Left renal pelvis (tissue), 4 donors: ENCODE measurements around the gene ACSF3. TPM values are rescaled to one million over a fixed set of nuclear protein-coding genes. Genes with fewer than 3 reads are reported as not detected.

Experiments
- DNase-seq, 4 donors: peaks; one replicate each; pipeline ENCODE4 v3.0.0-alpha.2; 2013; ENCODE audit warnings: low read depth in 4 of 4, low spot score in 3 of 4
- polyA plus RNA-seq, 4 donors: library from polyadenylated mRNA; unstranded; fragments of 120-200 nt; gene quantifications; one replicate each; pipeline ENCODE4 v1.2.1, GENCODE V29; 2013; ENCODE audit not compliant: insufficient read length in 4 of 4

ACSF3 gene
- polyA plus RNA-seq, 4 donors = 19.4 to 39.5 (median 28.8) TPM

- DNase-seq = no peak
Observed at GRCh38 chr16:89121691-89122321, 28.2 kb downstream of the ACSF3 start.

- DNase-seq = no peak
Observed at GRCh38 chr16:89122322-89122851, 28.7 kb downstream of the ACSF3 start.

- no peak for DNase-seq
Observed at GRCh38 chr16:89123001-89123830, 29.6 kb downstream of the ACSF3 start.

GRCh38 chr16:89123831-89124100 lies 30.1 kb downstream of the ACSF3 start:
- no peak for DNase-seq

- DNase-seq = no peak
Observed at GRCh38 chr16:89129378-89129777, 35.7 kb downstream of the ACSF3 start.

- no peak for DNase-seq
Observed at GRCh38 chr16:89130448-89130847, 36.8 kb downstream of the ACSF3 start.

- no peak for DNase-seq
Observed at GRCh38 chr16:89131783-89132182, 38.1 kb downstream of the ACSF3 start.

GRCh38 chr16:89132194-89133005 lies 38.7 kb downstream of the ACSF3 start:
- DNase-seq = no peak

GRCh38 chr16:89133457-89134127 lies 39.9 kb downstream of the ACSF3 start:
- DNase-seq = no peak

- DNase-seq = no peak
Observed at GRCh38 chr16:89134269-89134668, 40.6 kb downstream of the ACSF3 start.

- DNase-seq = no peak
Observed at GRCh38 chr16:89135166-89135565, 41.5 kb downstream of the ACSF3 start.

- DNase-seq = no peak
Observed at GRCh38 chr16:89135971-89136765, 42.5 kb downstream of the ACSF3 start.

- DNase-seq = no peak
Observed at GRCh38 chr16:89136931-89137330, 43.3 kb downstream of the ACSF3 start.

GRCh38 chr16:89137666-89138512 lies 44.2 kb downstream of the ACSF3 start:
- DNase-seq = no peak

- no peak for DNase-seq
Observed at GRCh38 chr16:89138513-89138795, 44.8 kb downstream of the ACSF3 start.

- no peak for DNase-seq
Observed at GRCh38 chr16:89138843-89139520, 45.3 kb downstream of the ACSF3 start.

- no peak for DNase-seq
Observed at GRCh38 chr16:89139907-89140361, 46.3 kb downstream of the ACSF3 start.

- no peak for DNase-seq
Observed at GRCh38 chr16:89140401-89140800, 46.7 kb downstream of the ACSF3 start.
